DMS 273 (cell line): Measurements from ENCODE around the gene TPR.

ENCODE experiments used
- DNase-seq: peaks from one replicate; lab custom pipeline; 2025; ENCODE audit not compliant: unreplicated experiment; lab: John Stamatoyannopoulos, UW

The TPR gene

DNA sequence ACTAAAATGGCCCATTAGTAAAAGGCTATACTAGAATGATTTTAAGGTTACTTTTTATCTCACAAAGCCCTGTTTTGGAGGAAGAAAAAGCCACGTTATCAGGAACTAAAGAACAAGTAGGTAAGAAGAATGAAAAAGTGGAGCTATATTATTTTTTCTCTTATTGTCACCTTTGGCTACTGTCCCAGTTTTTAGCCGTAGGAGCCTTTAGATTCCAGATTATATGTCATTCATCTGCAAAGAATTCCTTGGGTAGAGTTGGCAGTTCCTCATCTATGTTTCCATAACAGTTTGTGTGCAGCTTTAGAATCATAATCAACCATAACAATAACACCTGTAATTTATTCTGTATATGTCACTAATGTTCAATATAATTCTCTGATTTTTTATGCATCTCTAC lies 83.8 kb downstream of the TPR start:
- DNase-seq: no peak

DNA sequence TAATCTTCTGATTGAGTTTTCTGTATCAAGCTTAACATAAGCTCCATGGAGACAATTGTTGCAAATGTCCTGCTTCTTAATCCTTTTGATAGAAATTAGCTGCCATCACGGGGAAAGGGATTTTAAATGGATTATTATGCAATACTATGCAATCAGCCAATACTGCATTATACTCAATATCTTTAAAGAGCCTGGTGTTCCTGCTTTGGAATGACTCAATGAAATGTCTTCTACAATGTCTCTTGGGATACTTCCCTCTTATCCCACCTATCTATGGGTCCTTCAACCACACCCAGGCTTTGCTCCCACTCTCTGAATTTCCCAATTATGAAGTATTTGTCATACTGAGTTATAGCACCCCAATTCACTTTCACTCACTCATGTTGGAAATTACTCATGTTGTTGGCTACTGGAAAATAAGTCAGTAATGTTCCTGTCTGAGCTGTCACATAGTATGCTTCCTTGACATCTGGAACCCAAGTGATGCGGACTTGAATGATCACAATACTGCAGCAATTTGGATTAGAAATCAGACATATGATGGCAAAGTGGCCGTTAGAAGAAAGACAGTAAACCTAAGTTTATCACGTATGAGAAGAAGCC lies 85.0 kb downstream of the TPR start:
- DNase-seq: no peak

DNA sequence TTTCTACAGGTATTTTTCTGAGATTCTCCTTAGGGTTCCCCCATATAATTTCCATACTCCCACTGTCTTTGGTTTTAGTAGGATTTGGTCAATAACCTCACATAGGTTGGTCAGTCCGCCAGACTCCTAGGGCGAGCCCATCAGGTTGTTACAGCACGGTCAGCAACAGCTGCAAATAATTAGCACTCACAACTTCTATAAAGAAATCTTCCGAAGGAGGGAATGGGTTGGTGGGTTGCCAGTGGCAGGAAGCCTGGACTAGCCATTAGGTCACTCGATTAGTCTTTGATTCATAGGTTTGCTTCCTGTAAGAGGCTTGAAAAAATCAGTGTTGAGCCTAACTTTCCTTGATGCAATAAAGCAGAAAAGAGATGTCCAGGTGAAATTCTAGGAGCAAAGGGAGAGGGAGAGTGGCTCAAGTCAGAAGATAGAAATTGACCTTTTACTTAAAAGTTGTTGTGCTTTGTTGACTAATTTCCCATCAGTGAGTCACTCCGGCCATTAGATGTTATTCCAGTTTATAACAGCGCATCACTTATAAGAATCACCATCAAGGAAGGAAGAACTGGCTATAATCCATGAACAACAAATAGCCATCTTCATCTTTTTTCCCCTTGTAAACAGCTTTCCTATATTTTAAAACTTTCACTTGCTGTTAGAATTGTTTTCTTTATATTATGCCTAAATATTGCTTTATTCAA lies 88.3 kb downstream of the TPR start:
- DNase-seq: no peak

DNA sequence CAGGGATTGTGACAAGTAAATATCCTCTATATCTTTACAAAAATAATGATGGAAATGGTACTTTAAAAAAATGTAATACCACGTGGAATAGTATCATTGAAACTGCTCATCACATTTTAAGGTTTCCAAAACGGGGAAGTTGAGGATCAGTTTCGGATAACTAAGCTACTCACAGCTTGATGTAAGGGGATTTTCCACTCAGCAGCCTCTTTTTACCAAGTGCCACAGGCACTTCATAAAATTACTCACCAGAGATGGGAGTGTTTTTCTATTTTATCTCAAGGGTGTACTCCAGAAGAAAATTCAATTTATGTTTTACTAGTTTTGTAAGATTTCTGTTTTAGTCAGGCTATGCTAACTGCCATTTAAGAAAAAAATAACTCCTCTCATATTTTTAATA lies 91.7 kb downstream of the TPR start:
- DNase-seq: no peak

DNA sequence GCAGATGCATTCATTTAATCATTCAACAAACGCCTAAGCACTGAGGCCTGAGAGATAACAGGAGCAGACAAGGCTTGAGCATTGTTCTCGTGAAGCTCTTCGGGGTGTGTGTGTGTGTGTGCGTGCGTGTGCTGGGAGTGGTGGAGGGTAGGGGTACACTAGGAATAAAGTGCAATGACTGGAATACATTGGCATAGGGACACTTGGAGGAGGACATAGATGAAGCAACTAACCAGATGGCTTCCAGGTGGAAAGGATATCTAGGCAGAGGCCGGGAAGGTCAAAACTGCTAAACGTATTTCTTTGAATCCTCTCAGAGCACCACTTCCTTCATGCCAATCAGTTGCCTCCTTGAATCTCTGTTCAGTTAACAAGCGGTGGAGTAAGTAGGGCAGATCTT lies 92.6 kb downstream of the TPR start:
- DNase-seq: no peak

DNA sequence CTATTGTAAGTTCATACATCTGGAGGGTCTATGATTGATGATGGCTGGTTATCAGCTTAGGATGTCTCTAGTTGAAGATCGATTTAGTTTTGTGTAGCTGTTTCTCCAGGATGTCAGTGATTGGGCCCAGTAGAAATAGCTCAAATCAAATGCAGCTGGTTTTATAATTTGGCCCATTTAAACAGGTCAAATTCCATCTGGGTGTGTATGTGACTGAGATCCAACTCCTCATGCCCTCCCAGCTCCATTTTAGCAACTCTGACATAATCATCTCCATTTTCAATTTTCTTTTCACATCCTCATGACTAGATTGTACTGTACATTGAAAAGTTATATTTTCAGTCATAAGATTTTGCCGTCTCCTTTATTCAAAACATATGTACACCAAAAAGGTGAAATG lies 99.2 kb downstream of the TPR start:
- no peak for DNase-seq

DNA sequence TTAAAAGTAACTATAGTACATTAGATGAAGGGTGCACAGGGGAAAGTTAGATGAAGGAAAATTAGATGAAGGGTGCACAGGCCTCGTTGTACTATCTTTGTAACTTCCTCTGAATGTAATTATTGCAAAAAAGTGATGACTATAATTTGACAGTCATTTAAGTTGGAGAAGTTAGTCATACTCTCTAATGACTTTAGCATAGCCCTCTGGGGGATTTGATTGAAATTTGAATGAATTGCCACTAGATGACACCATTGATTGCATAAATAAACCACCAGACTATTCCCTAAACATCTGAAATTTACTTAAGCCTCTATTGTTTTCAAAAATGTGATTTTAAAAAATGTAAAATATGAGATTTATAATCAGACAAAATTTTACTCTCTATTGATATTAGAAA lies 102.6 kb downstream of the TPR start:
- DNase-seq: no peak

DNA sequence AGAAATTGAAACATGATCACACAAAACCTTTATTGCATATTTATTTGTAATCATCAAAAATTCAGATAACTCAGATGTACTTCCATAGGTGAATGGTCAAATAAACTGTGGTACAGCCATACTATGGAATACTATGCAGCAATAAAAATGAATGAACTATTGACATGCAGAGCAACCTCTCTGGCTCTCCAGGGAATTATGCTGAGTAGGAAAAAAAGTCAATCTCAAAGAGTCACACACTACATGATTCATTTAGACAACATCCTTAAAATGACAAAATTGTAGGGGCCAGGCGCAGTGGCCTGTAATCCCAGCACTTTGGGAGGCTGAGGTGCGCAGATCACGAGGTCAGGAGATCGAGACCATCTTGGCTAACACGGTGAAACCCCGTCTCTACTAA lies 104.0 kb downstream of the TPR start:
- DNase-seq: no peak
